ENCODE results near the gene TNS2.
A peak's percentile ranks its signal among the peaks of the same experiment; 100 is the strongest.

Gene TNS2

GRCh38 chr12:53068811-53069585 is 19.1 kb downstream of the TNS2 start:
- DNase-seq: no peak

DNA sequence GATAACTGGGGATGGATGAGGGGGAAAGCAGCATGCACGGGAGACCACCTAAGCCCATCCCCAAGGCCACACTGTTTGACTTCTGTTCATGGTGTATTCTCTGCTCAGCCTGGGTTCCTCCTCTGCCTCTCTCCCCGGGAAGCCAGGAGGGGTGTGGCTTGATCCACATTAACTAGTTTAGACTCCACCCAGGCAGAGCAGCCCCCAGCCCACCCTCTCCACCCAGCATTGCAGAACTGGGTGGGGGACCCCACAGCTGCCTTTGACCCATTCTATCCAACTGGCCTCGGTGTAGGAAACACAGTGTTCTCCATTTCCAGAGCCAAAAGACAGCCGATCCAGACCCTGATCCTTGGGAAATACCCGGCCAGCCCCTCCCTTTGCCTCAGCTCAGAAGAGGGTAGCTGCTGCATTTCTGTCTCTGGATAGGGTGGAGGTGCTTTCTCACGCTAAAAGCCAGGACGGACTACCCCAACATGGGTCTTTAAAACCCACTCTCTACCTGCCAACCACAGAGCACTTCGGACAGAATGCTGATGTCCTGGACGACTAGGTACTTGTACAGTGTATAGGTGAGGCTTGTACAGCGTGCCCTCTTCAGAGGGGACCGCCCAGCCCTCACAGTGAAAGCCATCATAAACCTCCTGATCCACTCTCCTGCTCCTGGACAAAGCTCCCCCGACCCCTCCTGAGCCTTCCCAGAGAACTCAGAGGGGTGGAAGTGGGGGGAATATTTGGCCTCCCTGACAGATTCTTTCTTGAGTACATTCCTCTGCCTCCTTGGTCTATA is 20.0 kb downstream of the TNS2 start:
- DNase-seq: no peak

GRCh38 chr12:53070877-53071492 is 21.1 kb downstream of the TNS2 start:
- DNase-seq: no peak

DNA sequence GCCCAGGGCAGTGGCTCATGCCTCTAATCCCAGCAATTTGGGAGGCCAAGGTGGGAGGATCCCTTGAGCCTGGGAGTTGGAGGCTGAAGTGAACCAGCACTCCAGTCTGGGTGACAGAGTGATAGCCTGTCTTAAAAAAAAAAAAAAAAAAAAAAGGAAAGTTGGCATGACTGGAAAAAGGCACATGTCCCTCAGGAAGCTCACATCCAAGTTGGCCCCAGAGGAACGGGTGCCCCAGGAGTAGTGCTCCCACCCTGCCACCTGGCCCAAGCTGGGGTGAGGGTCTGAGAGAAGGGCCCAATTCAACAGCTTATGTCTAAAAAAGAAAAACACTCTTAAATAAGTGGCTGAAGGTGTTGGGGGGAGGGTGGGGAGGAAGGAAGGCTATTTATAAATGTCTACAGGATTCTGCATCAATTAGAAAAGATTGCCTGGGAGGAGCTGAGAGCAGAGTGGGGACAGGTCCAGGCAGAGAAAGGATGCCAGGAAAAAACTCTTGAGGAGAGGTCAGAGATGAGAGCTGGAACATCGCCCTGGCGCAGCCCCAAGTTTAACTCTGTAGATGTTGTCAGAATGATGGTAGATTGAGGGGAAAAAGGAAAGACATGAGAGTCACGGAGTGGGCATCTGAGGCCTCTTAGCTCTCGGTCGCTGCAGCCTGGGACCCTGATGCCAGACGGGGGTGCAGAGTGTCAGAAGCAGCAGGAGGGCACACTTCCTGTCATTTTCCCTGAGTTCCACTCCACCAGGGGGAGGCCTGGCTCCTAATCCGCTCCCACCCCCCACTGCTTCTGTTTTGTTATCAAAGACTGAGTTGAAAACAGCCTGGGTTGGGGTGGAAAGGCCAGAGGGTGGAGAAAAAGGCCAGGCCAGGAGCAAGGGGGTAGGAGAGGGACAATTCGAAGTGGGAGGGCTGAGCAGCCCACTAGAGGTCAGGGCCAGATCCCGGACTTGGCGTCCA is 22.0 kb downstream of the TNS2 start:
- no peak for DNase-seq

- no peak for DNase-seq
Observed at GRCh38 chr12:53073881-53074280, 24.0 kb downstream of the TNS2 start.

DNA sequence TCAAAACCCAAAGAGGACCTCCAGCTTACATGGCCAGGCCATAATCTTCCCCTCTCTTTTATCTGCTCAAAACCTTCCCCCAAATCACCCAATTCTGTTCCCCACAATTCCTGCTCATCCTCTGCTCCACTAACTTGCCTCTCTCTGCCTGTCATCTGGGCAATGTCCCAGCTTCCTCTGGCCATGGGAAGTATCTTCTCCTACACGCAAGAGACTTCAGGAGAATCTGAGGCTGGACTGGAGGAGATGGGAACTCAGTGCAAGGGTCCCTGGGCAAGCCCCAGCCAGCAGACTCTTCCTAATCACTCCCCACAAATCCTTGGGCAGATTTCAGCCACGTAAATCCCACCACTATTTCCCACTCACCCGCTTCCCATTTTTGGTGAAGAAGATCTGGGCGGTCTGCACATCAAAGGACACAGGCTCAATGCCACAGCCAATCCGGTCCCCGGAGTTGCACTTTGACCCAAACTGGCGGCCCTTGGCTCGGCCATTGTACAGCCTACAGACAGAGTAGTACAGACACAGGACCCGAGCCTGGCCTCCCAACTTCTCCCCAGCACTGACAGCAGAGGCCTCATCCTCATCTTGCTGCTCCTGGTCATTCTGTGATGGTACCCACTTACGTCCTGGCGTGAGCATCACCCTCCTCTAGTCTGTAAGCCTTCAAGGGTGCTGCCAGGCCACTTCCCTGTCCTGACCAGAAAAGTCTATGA is 24.6 kb downstream of the TNS2 start:
- DNase-seq: no peak

- no peak for DNase-seq
Observed at GRCh38 chr12:53074999-53075370, 25.1 kb downstream of the TNS2 start.

GRCh38 chr12:53076461-53076860 is 26.6 kb downstream of the TNS2 start:
- DNase-seq: no peak

DNA sequence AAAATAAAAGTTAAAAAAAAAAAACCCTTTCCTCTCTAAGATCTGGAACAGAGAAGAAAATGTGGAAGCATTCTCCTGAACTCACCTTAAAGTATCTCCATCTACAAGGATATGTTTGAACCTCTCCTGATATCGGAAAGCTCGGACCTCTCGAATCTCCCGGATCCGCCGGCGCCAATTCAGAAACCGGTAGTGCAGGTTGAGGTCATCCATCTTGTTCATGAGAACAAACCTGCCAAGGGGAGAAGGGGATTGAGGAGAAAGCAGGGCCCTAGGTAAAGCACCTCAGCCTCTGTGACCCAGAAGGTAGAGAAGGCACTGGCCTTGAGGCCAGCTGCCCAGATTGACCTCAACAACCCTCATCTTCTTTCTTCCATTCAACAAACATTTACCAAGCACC is 27.2 kb downstream of the TNS2 start:
- DNase-seq: no peak

DNA sequence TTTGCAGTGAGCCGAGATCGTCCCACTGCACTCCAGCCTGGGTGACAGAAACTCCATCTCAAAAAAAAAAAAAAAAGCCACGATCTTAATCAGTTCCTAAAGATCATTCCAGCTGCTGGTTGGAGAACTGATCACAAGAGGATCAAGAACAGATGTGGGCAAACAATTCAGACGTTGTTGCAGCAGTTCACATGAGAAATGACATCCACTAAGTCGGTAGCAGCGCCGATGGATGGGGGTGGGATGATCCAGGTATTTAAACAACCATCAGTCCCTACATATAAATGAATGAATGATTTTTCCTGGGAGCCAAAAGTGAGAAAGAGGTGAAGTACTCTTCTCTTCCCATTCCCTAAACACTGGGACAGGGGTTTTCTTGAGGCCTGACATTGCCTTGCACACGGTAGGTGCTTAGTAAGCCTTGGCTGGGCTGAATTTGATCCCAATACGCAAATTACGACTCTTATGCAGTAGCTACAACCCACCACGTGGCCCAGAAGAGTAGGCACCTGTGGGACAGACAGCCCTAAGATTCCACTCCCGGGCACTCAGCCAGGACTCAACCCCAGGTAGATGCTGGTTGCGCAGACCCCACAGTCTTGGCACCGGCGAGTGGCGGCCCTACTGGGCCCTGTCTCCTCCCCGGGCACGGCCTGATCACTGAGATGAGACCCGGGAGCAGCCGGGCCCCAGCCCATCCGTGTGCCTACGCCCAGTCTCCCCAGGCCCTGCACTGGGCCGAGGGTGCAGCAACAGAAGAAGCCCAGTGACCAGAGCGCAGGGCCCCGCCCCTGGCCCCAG is 28.8 kb downstream of the TNS2 start:
- DNase-seq: peak; percentile 50

DNA sequence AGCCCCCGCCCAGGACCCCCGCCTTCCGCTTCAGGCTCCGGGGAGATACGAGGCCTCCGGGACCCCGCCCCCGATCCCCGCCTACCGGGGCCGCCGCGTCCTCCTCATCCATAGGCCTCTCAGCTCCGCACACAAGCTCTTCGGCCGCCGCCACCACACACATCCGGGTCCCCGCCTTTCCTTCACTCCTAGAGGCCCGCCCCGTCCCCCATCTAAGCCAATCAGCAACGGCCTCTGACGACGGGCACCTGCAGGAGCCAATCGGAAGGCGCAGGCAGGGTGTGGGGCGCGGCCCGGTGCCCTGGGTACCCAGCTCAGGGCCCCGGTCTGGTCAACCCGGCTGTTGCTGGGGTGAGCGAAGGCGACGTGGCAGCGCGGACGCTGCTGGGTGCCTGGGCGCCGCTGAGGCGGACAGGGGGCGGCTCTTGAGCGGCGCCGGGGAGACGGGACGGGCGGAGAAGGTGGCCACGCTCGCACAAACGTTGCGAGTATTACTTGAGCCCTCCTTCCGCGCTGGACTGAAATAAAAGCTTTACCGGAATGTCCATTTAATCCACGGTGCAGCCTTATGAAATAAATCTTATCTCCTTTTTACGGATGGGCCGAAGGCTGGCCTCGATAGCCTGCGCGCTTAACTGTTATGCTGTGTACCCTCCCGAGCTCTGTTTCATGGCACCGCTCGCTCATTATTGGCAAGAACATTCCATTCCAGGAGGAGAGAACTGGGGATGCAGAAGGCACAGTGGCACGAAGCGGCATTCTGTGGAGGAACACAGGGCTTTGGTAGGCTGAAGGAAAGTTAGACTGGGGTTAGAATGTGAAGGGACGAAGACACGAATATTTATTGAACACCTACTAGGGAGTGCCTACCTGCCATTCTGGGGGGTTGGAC is 29.6 kb downstream of the TNS2 start, which contains the start of gene SPRYD3:
Gene SPRYD3, minus strand, starts transcription at position 165 of the 892 bp plus-strand sequence. Its CDS starts 57 bp downstream, at position 108.
- DNase-seq: peak; percentile 96

- DNase-seq: no peak
Observed at GRCh38 chr12:53082637-53083175, 32.8 kb downstream of the TNS2 start.

DNA sequence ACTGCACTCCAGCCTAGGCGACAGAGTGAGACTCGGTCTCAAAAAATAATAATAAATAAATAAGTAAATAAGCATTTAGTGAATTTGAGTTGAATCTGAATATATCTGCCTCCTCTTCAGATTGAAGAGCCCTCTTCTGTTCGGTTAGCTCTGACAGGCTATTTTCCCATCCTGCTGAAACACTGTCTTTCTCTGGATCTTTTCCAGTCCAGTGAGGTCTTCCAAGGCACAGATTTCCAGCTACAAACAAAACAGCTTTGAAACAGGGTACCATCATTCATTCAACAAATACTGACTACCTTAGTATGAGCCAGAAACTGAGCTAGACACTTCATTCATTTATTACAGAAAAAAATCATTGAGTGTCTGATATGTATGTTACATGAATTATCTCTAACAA is 36.5 kb downstream of the TNS2 start:
- DNase-seq: no peak

DNA sequence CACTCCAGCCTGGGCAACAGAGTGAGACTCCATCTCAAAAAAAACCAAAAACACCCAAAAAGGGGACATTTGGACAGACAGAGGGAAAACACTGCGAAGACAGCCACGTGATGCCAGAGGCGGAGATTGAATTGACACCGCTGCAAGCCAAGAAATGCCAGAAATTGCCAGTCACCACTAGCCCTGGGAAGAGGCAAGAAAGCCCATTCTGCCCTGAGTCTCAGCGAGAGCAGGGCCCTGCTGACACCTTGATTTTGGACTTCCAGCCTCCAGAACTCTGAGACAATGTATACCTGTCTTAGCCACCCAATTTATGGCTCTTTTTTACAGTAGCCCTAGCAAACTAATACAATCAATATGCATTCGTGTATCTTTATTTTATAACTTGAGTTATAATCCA is 40.2 kb downstream of the TNS2 start:
- DNase-seq: no peak

DNA sequence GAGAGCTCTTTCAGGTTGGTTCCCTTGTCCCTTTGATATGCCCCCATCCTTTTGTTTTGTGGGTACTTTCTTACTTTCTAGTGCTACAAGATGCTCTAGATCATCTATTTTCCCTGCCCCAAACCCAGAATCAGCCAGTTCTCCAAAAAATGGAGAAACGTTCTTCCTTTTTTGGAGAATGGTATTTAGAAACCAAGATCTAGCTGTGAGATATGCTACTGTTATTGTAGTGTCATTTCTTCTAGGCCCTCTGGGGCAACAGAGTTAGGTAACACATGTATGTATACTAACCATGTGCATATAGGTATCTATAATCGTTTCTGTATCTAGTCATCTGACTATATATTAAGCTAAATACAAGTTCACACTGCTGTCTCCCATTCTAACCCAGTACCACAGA is 40.7 kb downstream of the TNS2 start:
- no peak for DNase-seq

GRCh38 chr12:53091756-53092155 is 41.9 kb downstream of the TNS2 start:
- DNase-seq: no peak

- DNase-seq: no peak
Observed at GRCh38 chr12:53093777-53094393, 44.0 kb downstream of the TNS2 start.

DNA sequence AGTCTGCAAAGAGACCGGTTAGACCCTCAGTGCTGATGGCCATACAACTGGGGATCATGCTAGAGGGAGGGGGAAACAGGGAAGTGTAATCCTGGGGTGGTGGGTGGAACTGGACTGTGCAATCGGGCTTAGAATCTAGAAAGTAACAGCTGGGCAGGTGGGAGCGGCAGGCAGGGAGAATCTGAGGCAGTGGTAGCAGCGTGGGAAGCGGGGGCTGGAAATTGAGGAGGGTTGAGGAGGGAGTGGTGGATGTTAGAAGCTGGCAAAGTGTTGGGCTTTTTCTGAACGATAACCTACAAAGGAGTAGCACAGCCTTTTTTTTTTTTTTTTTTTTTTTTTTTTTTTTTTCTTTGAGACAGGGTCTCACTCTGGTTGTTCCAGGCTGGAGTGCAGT is 44.5 kb downstream of the TNS2 start:
- no peak for DNase-seq

Measured in effector CD8-positive, alpha-beta T cell (primary cell).